Measurements from ENCODE around the gene ARHGDIB. TPM values are rescaled to one million over a fixed set of nuclear protein-coding genes. Genes with fewer than 3 reads are reported as not detected.

The ARHGDIB gene
- total RNA-seq, 4 donors from 2014 or later, result 63.8 to 112 (median 89.4) TPM

- no peak for TF ChIP-seq EP300 (IDR thresholded peaks at IDR 0.05)
- no peak for TF ChIP-seq POLR2A (IDR thresholded peaks at IDR 0.05)
- WGBS, 2 donors, result 89 to 97% methylated on average over 5 of the region's 5 CpGs
- Histone ChIP-seq H3K27ac (no peak overlapping the region), H3K27me3 (no peaks in the 10 kb centered on the region), H3K4me3 (no peak overlapping the region), H3K9me3 (no peaks in the 10 kb centered on the region), H3K4me1 (peaks cover 0 to 19% (median 9%) of the 10 kb centered on the region in 4 donors), H3K36me3 (no peaks in the 10 kb centered on the region)
- DNase-seq (ENCODE audit: low spot score in 2 of 2), result no peak
These were observed 57.9 kb downstream of the ARHGDIB start for GRCh38 chr12:14903386-14904098.

GRCh38 chr12:14902465-14902864, 58.9 kb downstream of the ARHGDIB start:
- no peak overlapping the region for H3K4me3 ChIP-seq
- H3K27ac ChIP-seq, result peak overlapping the region in 1 of 4 donors; percentile 45
- WGBS, 2 donors, result 64 to 65% methylated on average over 2 of the region's 2 CpGs
- H3K4me1 ChIP-seq, result peaks cover 0 to 19% (median 9%) of the 10 kb centered on the region in 4 donors
- no peaks in the 10 kb centered on the region for H3K9me3 ChIP-seq
- no peaks in the 10 kb centered on the region for H3K36me3 ChIP-seq
- no peak for DNase-seq (ENCODE audit: low spot score in 2 of 2)
- TF ChIP-seq EP300 (IDR thresholded peaks at IDR 0.05), result no peak
- TF ChIP-seq, protein P1, sequence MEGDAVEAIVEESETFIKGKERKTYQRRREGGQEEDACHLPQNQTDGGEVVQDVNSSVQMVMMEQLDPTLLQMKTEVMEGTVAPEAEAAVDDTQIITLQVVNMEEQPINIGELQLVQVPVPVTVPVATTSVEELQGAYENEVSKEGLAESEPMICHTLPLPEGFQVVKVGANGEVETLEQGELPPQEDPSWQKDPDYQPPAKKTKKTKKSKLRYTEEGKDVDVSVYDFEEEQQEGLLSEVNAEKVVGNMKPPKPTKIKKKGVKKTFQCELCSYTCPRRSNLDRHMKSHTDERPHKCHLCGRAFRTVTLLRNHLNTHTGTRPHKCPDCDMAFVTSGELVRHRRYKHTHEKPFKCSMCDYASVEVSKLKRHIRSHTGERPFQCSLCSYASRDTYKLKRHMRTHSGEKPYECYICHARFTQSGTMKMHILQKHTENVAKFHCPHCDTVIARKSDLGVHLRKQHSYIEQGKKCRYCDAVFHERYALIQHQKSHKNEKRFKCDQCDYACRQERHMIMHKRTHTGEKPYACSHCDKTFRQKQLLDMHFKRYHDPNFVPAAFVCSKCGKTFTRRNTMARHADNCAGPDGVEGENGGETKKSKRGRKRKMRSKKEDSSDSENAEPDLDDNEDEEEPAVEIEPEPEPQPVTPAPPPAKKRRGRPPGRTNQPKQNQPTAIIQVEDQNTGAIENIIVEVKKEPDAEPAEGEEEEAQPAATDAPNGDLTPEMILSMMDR (IDR thresholded peaks at IDR 0.05), result no peak
- TF ChIP-seq POLR2A (IDR thresholded peaks at IDR 0.05), result no peak
- no peaks in the 10 kb centered on the region for H3K27me3 ChIP-seq

DNA sequence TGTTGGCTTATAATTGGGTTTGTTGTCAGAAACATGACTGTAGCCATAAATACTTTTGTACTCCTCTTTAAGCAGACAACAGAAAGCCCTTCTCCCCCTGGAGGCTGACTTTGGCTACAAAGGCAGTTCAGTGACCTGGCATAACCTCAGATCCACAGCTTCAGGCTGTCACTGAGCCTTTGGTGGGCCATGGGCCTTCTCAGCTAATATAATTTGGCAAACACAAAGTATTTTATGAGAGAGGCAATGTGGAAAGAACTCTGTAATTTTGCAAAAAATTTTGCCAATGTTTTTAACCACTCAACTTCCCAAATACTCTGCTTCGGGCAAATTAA, 60.2 kb downstream of the ARHGDIB start:
- Histone ChIP-seq H3K4me3 (no peak overlapping the region), H3K27ac (peak overlapping the region in 1 of 4 donors; percentile 69), H3K27me3 (no peaks in the 10 kb centered on the region), H3K36me3 (no peaks in the 10 kb centered on the region), H3K9me3 (no peaks in the 10 kb centered on the region), H3K4me1 (peaks cover 0 to 20% (median 11%) of the 10 kb centered on the region in 4 donors)
- TF ChIP-seq, protein P1 (IDR thresholded peaks at IDR 0.05), result no peak
- no peak for TF ChIP-seq POLR2A (IDR thresholded peaks at IDR 0.05)
- no peak for TF ChIP-seq EP300 (IDR thresholded peaks at IDR 0.05)
- WGBS, 2 donors, result 69 to 76% methylated on average over 1 of the region's 1 CpG
- no peak for DNase-seq (ENCODE audit: low spot score in 2 of 2)

- Histone ChIP-seq H3K27ac (peak overlapping the region in 1 of 4 donors; percentile 69), H3K36me3 (no peaks in the 10 kb centered on the region), H3K27me3 (no peaks in the 10 kb centered on the region), H3K4me3 (no peak overlapping the region), H3K9me3 (no peaks in the 10 kb centered on the region), H3K4me1 (peaks cover 0 to 18% (median 9%) of the 10 kb centered on the region in 4 donors)
- no peak for DNase-seq (ENCODE audit: low spot score in 2 of 2)
- no peak for TF ChIP-seq EP300 (IDR thresholded peaks at IDR 0.05)
- TF ChIP-seq, protein P1 (IDR thresholded peaks at IDR 0.05), result no peak
- no peak for TF ChIP-seq POLR2A (IDR thresholded peaks at IDR 0.05)
- 89% methylated on average over 5 of the region's 5 CpGs for WGBS, 2 donors
These were observed 60.7 kb downstream of the ARHGDIB start for GRCh38 chr12:14900521-14901227.

- H3K36me3 ChIP-seq, result no peaks in the 10 kb centered on the region
- H3K27ac ChIP-seq, result peak overlapping the region in 2 of 4 donors; percentile 11 to 69
- DNase-seq (ENCODE audit: low spot score in 2 of 2), result no peak
- 48 to 58% methylated on average over 7 of the region's 7 CpGs for WGBS, 2 donors
- no peaks in the 10 kb centered on the region for H3K9me3 ChIP-seq
- TF ChIP-seq, protein P1 (IDR thresholded peaks at IDR 0.05), result no peak
- TF ChIP-seq POLR2A (IDR thresholded peaks at IDR 0.05), result no peak
- peak in 1 of 2 donors; percentile 25 for TF ChIP-seq EP300 (IDR thresholded peaks at IDR 0.05)
- H3K27me3 ChIP-seq, result no peaks in the 10 kb centered on the region
- no peak overlapping the region for H3K4me3 ChIP-seq
- H3K4me1 ChIP-seq, result peaks cover 0 to 44% (median 16%) of the 10 kb centered on the region in 4 donors
These were observed 64.8 kb downstream of the ARHGDIB start for GRCh38 chr12:14896521-14897169.

Measured in tibial nerve (tissue), 4 donors.